Psoas muscle (tissue), 8 donors: ENCODE data around the gene XXYLT1. TPM values are rescaled to one million over a fixed set of nuclear protein-coding genes. Genes with fewer than 3 reads are reported as not detected.

Experiments used
- ATAC-seq, 4 donors: fragments of 200-7000 bp; cut with Tn5 transposase; one replicate each; pipeline ENCODE4 v1.9.1; 2020; ENCODE audit warnings: moderate library complexity in 3 of 4, mild to moderate bottlenecking in 2 of 4
- DNase-seq, 2 donors: peaks; one replicate each; pipeline ENCODE4 v3.0.0-alpha.2; 2020
- H3K27ac ChIP-seq: fragments of 200-600 bp; one replicate; pipeline ENCODE4 v1.8.0; 2022
- H3K27me3 ChIP-seq, 3 donors: fragments of 200-600 bp in 1 of 3; one replicate each; pipeline versions ENCODE4 v1.6.1 to v1.8.0; 2013 to 2022; ENCODE audit warnings: low read length in 2 of 3, mild to moderate bottlenecking in 2 of 3, moderate library complexity in 1 of 3; ENCODE audit not compliant: insufficient read depth in 3 of 3
- H3K36me3 ChIP-seq, 2 donors: fragments of 200-600 bp in 1 of 2; one replicate each; pipeline versions ENCODE4 v1.6.1 to v1.8.0; 2013 to 2022; ENCODE audit warnings: low read depth in 1 of 2, mild to moderate bottlenecking in 1 of 2, moderate library complexity in 1 of 2; ENCODE audit not compliant: insufficient read depth in 1 of 2
- H3K4me1 ChIP-seq: fragments of 200-600 bp; one replicate; pipeline ENCODE4 v1.8.0; 2022
- H3K4me3 ChIP-seq: fragments of 200-600 bp; one replicate; pipeline ENCODE4 v1.8.0; 2022; ENCODE audit warnings: mild to moderate bottlenecking
- H3K9me3 ChIP-seq: fragments of 200-600 bp; one replicate; pipeline ENCODE4 v1.8.0; 2022
- WGBS, 3 donors: extraction: QIAGEN DNeasy Blood & Tissue Kit; methylation state at CpG; one replicate each; pipeline versions ENCODE4 v1.1.6 to v1.1.7; 2013; 5-methylcytosine and 5-hydroxymethylcytosine counted together
- intact Hi-C, 2 donors: fragments of 100-400 bp; cut with DNase I; formaldehyde crosslinking; loops; one replicate each; pipeline versions ENCODE4 v1.11.0 to v1.14.2; 2022
- polyA plus RNA-seq, 3 donors: library from polyadenylated mRNA; stranded (reverse); fragments of 200-250 nt; gene quantifications; one replicate each; pipeline ENCODE4 v1.2.3, GENCODE V29; 2013
- total RNA-seq, 4 donors: library from RNA; stranded (reverse); fragmentation: NEBNext Ultra II Directional in 2 of 4; extraction: Animal tissue kit (Norgen Biotek cat#: 25700) in 2 of 4; gene quantifications; one replicate each; pipeline versions ENCODE4 v1.2.1 to v1.2.4, GENCODE V29; 2021 to 2023
- TF ChIP-seq, protein P1 (sequence below): fragments of 200-600 bp; IDR thresholded peaks from one replicate; pipeline ENCODE4 v1.8.0; 2022; ENCODE audit warnings: antibody characterized with exemption
- donor health status: healthy with polysubstance abuse.
- donor health status: DM: no; HTN: no; CAD: no; lungs with moderate emphysema.
- donor health status: Bipolar disorder and iron deficiency.
- donor health status: healthy.
- donor health status: DM: yes; HTN: yes; CAD: no.
- donor health status: DM: no; HTN: no; CAD: no.
- donor health status: DM: no; HTN: no; CAD: no.
- donor health status: DM: yes; HTN: yes; CAD: no.

The XXYLT1 gene
- total and polyA plus RNA-seq, 7 donors = 0.86 to 3.5 (median 1.8) TPM

DNA sequence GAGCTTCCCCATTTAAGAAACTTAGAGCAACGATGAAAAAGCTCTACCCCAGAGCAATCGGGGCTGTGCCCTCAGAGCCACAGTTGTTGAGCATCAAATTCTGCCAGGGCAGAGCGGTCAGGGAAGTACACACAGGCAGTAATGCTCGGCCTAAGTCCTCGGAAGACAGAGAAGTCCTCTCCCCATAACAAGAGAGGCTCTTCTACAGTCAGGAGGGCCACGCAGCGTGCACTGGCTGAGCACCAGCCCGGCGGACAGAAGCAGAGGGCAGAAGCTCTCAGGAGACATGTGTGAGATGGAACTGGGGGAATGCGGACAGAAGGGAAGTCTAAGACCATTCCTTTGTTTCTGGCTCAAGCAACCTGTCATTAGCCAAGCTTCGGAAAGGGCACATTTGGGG is 95.9 kb downstream of the XXYLT1 start:
- ATAC-seq (no peak), DNase-seq (no peak)
- TF ChIP-seq, protein P1, sequence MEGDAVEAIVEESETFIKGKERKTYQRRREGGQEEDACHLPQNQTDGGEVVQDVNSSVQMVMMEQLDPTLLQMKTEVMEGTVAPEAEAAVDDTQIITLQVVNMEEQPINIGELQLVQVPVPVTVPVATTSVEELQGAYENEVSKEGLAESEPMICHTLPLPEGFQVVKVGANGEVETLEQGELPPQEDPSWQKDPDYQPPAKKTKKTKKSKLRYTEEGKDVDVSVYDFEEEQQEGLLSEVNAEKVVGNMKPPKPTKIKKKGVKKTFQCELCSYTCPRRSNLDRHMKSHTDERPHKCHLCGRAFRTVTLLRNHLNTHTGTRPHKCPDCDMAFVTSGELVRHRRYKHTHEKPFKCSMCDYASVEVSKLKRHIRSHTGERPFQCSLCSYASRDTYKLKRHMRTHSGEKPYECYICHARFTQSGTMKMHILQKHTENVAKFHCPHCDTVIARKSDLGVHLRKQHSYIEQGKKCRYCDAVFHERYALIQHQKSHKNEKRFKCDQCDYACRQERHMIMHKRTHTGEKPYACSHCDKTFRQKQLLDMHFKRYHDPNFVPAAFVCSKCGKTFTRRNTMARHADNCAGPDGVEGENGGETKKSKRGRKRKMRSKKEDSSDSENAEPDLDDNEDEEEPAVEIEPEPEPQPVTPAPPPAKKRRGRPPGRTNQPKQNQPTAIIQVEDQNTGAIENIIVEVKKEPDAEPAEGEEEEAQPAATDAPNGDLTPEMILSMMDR = no peak
- 96 to 97% (median 96%) methylated on average over 11 of the region's 11 CpGs for WGBS, 3 donors
- H3K27me3 ChIP-seq = no peaks in the 10 kb centered on the region
- no peaks in the 10 kb centered on the region for H3K36me3 ChIP-seq
- no peaks in the 10 kb centered on the region for H3K9me3 ChIP-seq
- peaks cover 28% of the 10 kb centered on the region for H3K4me1 ChIP-seq
- H3K4me3 ChIP-seq = no peak overlapping the region
- H3K27ac ChIP-seq = no peak overlapping the region
- intact Hi-C loops = no loop called here

GRCh38 chr3:195173657-195174056 is 97.3 kb downstream of the XXYLT1 start:
- Histone ChIP-seq H3K4me3 (no peak overlapping the region), H3K4me1 (peaks cover 25% of the 10 kb centered on the region), H3K9me3 (no peaks in the 10 kb centered on the region), H3K36me3 (no peaks in the 10 kb centered on the region), H3K27me3 (no peaks in the 10 kb centered on the region), H3K27ac (no peak overlapping the region)
- ATAC-seq (no peak), DNase-seq (no peak)
- intact Hi-C loops = no loop called here
- TF ChIP-seq, protein P1 = no peak
- WGBS, 3 donors = 83 to 88% (median 86%) methylated on average over 9 of the region's 9 CpGs

GRCh38 chr3:195172896-195173295 is 98.1 kb downstream of the XXYLT1 start:
- Histone ChIP-seq H3K4me1 (peaks cover 22% of the 10 kb centered on the region), H3K4me3 (no peak overlapping the region), H3K27me3 (no peaks in the 10 kb centered on the region), H3K9me3 (no peaks in the 10 kb centered on the region), H3K27ac (no peak overlapping the region), H3K36me3 (no peaks in the 10 kb centered on the region)
- TF ChIP-seq, protein P1 = no peak
- no peak for ATAC-seq
- intact Hi-C loops = no loop called here
- 82 to 87% (median 85%) methylated on average over 7 of the region's 7 CpGs for WGBS, 3 donors
- no peak for DNase-seq

DNA sequence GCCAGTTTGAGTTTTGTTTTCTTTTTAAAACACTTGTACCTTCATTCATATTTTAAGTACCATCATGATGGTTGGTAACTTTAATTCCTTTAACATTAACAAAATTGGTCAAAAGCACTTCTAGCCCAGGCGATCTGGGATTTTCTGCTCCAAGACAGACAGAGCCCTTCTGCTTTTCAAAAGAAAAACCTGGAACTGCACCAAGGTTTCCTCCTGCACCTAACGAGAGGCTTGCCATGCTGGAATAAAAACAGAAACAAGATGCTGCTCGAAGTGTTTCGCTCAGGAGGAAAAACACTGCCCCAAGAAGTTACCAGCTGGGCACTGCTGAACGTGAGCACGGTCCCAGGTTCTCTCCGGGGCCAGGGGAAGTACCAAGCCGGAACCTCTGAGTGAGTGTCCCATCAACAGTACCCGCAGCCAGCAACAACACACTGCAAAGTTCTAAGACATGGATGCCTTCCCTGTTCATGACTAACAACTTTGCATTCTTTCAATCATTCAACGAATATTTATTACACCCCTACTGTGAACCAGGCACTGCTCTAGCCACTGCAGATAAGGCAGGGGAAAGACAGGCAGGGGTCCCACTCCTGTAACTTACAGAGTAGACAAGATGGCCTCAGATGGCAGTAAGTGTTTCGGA is 98.8 kb downstream of the XXYLT1 start:
- peak in 2 of 4 donors; percentile 48 to 62 for ATAC-seq
- intact Hi-C loops = no loop called here
- peak overlapping the region; percentile 69 for H3K27ac ChIP-seq

More for the DNA sequence above, 98.8 kb downstream of the XXYLT1 start:
- no peak for DNase-seq
- WGBS, 3 donors = 31 to 49% (median 42%) methylated on average over 11 of the region's 11 CpGs
- Histone ChIP-seq H3K4me3 (peak overlapping the region; percentile 5), H3K4me1 (peaks cover 22% of the 10 kb centered on the region), H3K9me3 (no peaks in the 10 kb centered on the region), H3K27me3 (no peaks in the 10 kb centered on the region), H3K36me3 (no peaks in the 10 kb centered on the region)
- TF ChIP-seq, protein P1 = no peak
